PFSK-1 (cell line): ENCODE data around the gene APBB2.

ENCODE experiments used
- POLR2AphosphoS5 ChIP-seq: IDR thresholded peaks from 2 replicates; pipeline ENCODE4 v1.6.1; 2012; ENCODE audit warnings: low read depth, mild to moderate bottlenecking, control low read depth, low read length, moderate library complexity
- TAF1 ChIP-seq: IDR thresholded peaks from 2 replicates; pipeline ENCODE4 v1.6.1; 2012; ENCODE audit warnings: low read length, control low read depth, borderline replicate concordance; ENCODE audit not compliant: insufficient read depth

GRCh38 chr4:41148931-41149330, 65.4 kb downstream of the APBB2 start:
- TF ChIP-seq POLR2AphosphoS5: no peak
- no peak for TF ChIP-seq TAF1
